ENCODE results near the gene RB1.
A peak's percentile ranks its signal among the peaks of the same experiment; 100 is the strongest.

Gene RB1

GRCh38 chr13:48500652-48501197 is 197.2 kb downstream of the RB1 start:
- DNase-seq, result peak in 1 of 2 donors; percentile 61

GRCh38 chr13:48501705-48502104 is 198.2 kb downstream of the RB1 start:
- DNase-seq, result no peak

- no peak for DNase-seq
Measured at GRCh38 chr13:48502601-48503319, 199.2 kb downstream of the RB1 start.

GRCh38 chr13:48504606-48505005 is 201.1 kb downstream of the RB1 start:
- no peak for DNase-seq

- DNase-seq, result no peak
Measured at GRCh38 chr13:48505012-48505411, 201.5 kb downstream of the RB1 start.

- peak in 1 of 2 donors; percentile 63 for DNase-seq
Measured at GRCh38 chr13:48505597-48506091, 202.1 kb downstream of the RB1 start.

GRCh38 chr13:48506092-48506701 is 202.6 kb downstream of the RB1 start:
- no peak for DNase-seq

- no peak for DNase-seq
Measured at GRCh38 chr13:48507021-48507420, 203.5 kb downstream of the RB1 start.

GRCh38 chr13:48508011-48508410 is 204.5 kb downstream of the RB1 start:
- DNase-seq, result no peak

- DNase-seq, result no peak
Measured at GRCh38 chr13:48510698-48511097, 207.1 kb downstream of the RB1 start.

GRCh38 chr13:48511621-48512230 is 208.2 kb downstream of the RB1 start:
- no peak for DNase-seq

- DNase-seq, result no peak
Measured at GRCh38 chr13:48514793-48515192, 211.2 kb downstream of the RB1 start.

- DNase-seq, result no peak
Measured at GRCh38 chr13:48515732-48516131, 212.2 kb downstream of the RB1 start.

GRCh38 chr13:48518083-48518482 is 214.5 kb downstream of the RB1 start:
- DNase-seq, result no peak

- DNase-seq, result no peak
Measured at GRCh38 chr13:48526286-48526685, 222.7 kb downstream of the RB1 start.

- no peak for DNase-seq
Measured at GRCh38 chr13:48527955-48528354, 224.4 kb downstream of the RB1 start.

- no peak for DNase-seq
Measured at GRCh38 chr13:48528720-48529119, 225.2 kb downstream of the RB1 start.

- DNase-seq, result no peak
Measured at GRCh38 chr13:48530833-48531232, 227.3 kb downstream of the RB1 start.

All from hippocampal formation (tissue), 2 donors.